Measurements from ENCODE around the gene SH3PXD2A.
"Not testable (repeated sequence)": the region's sequence is repeated elsewhere in the genome, so short reads cannot be mapped to it uniquely, and the experiment has no call there.

Gene SH3PXD2A

GRCh38 chr10:103764296-103765088 lies 90.9 kb downstream of the SH3PXD2A start:
- DNase-seq, result no peak

DNA sequence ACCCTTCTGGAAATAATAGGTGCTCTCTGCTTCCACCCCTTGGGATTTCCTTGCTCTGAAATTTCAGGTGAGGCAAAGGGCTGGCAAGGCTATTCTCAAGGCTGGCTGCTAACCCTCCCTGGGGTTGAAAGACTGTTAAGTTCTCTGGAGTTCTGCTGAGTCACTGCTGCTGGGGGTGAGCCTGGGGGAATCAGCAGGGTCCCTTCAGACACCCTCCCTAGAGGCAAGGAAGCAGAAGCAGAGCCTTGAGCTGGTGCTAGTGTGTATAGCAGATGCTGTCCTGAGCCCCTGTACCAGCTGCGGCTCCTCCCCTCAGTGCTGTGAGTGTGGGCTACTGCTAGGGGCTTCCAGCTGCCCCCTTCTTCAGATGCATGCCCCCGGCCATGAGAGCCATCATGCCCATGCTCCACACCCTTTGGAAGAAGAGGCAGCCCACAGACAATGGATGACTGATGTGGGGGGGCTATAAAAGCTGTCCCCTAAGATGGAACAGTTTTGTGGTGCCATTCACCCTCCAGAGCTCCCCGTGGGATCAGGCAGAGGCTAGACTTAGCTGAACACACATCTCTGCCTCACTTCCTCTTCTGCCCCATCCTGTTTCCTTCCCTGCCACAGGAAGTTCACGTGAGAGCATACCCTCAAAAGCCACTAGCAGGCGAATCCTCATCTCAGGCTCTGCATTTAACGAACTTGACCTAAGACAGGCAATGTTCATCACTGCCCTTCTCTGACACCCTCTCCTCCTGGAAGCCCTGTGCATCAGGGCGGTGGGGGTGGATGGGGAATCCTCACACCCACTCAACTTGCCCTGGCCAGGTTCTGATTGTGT lies 91.8 kb downstream of the SH3PXD2A start:
- peak; percentile 73 to 92 (median 87) for DNase-seq

DNA sequence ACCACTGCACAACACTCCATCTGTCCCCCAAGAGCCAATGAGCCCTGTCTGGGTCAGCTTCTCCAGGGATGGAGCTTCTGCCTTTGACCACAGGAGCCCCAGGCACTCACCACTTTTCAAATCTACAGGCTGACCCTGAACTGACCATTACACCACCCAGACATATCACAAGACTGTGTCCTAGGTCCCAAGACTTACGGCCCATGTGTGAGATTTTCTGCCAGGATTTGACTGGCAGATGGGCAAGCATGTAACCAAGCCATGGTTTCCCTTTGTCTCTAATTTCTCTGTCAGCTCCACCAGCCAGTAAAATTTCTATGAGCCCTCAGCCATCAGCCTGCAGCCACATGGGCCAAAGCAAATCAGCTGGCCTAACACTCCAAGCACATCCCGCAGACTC lies 92.5 kb downstream of the SH3PXD2A start:
- DNase-seq, result peak in 3 of 4 experiments; percentile 44 to 57 (median 51)

- DNase-seq, result no peak
Observed at GRCh38 chr10:103762162-103762561, 93.2 kb downstream of the SH3PXD2A start.

GRCh38 chr10:103761075-103761920 lies 94.1 kb downstream of the SH3PXD2A start:
- DNase-seq, result peak in 2 of 4 experiments; percentile 57 to 63

- DNase-seq, result not testable (repeated sequence)
Observed at GRCh38 chr10:103760233-103760632, 95.1 kb downstream of the SH3PXD2A start.

DNA sequence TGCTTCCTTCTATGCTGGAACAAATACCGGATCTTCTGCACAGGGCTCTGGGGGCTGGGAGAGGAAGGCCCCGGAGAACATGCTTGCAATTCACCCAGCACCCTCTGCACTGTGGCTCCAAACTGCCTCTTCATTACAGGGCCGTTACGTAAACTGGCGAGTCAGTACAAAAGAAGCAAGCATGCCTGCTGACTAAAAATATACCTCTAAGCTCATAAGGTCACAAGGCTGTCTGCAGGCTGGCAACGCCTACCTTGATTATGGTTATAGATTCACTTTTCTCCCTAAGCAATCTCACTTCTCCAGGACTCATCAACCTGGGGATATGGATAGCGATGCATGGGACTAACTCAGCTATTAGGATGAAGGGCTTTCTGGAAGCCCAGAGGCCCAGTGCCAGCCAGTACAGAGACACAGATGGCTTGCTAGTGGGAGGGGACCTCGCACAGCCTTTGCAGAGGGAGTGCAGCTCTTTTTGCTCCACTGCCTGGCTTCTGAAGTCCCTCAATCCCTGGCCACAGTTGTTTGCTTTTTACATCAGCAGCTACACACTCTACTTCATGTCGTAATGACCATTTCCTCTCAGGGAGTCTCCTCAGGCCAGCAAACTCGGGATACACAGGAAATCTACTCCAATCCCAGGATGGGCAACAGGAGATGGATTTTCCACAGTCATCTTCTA lies 96.1 kb downstream of the SH3PXD2A start:
- DNase-seq, result peak; percentile 87 to 94 (median 92)

GRCh38 chr10:103758294-103758681 lies 97.1 kb downstream of the SH3PXD2A start:
- DNase-seq, result peak in 1 of 4 experiments; percentile 18

DNA sequence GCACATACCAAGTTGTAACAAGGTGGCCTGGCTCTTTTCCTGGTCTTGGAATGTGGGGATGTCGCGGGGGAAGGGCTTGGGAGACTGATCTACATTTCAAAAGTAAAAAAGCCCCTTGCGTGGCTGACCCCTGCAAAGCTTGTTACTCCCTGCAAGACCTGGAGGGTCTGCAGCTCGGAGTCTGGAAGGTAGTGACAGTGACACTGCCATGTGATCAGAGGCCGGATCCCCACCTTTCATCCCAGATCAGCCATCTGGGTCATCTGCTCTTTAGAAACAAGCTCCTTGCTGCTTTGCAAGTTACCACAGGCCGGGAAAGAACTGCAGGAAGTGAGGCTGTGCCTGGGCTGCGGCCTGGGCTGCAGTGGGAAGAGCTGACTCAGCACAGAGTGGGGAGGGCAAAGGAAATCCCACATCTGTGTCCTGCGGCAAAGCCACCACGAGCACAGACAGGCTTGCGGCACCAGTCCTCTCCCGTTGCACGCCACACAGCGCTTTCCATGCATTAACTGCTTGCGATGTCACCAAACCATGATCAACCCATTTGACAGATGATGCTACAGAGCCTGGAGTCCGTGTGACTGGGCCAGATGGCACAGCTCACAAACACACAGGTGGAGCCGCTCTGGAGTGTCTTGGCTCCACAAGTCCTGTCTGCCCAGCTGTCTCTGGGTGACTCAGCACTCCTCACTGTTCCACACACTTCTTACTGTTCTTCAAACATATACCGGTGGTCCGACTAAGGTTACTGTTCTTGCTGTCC lies 97.7 kb downstream of the SH3PXD2A start:
- peak; percentile 90 to 96 (median 95) for DNase-seq

DNA sequence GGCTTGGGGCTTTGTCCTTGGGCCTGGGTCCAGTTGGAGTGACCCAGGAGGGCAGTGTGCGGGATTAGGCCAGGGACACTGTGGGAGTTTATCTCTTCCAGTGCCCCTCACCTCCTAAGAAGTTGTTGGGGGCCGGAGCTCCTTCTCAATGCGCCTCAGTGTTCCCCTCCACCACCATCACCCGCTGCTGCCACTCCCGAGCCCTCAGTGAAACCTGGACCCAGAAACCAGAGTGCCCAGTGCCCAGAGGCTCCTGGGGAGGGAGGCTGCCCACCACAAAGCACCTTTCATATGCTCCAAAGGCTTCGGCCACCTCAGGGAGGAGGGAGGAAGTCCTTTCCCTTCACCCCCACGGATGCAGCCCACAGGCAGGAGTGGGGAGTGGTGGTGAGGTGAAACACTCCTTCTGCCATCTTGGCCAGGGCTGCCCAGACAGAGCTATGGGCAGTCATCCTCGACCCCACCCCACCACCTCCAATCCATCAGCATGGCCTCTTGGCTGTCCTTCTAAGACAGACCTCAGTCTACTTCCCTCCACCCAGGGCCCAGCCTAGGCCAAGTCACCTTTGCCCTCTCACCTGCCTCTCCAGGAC lies 99.0 kb downstream of the SH3PXD2A start:
- DNase-seq, result no peak

- DNase-seq, result peak; percentile 54 to 79 (median 74)
Observed at GRCh38 chr10:103752680-103753248, 102.6 kb downstream of the SH3PXD2A start.

DNA sequence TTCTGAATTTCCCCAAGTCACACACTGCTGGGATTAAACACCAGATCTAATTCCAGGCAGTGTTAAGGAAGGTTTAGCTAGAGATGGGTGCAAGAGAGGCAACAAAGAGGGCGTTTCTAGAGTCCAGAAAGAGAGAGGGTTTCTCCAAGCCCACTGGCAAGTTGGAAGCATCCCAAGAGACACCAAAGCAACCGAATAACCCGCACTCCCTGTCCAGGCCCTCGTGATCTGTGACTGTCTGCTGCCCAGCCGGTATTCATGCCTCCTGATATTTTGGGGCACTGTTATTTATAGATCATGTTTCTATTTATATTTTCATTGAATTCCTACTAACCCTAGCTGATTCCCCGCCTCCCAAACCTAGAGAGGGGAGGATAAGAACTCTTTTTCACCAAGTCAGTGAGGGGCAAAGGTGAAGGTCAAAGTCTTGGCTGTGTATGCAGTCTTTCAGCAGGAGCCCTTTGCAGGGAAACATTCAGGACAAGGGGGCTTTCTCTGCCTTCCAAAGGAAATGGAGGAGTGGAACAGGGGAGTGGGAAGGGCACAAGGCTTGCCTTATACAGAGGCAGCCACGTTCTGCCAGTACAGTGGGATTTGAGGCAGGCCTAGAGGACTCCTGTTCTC lies 103.6 kb downstream of the SH3PXD2A start:
- DNase-seq, result no peak

DNA sequence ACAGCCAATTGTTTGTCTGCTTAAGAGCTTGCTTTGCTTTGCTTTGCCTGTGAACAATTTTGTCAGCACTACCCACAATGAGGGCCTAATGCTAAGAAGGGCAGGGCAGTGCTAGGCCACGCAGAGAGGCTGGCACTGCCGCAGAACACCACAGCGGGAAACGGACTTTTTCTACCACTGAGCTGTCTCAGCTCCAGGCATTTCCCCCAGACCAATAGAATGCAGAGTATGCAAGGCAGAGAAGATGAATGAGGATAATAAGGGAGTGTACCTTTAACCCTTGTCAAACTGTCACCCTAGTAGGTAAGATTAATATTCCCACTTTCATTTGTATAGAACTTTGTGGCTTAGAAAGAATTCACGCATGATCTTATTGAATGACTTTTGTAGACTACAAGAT lies 104.5 kb downstream of the SH3PXD2A start:
- DNase-seq, result no peak

DNA sequence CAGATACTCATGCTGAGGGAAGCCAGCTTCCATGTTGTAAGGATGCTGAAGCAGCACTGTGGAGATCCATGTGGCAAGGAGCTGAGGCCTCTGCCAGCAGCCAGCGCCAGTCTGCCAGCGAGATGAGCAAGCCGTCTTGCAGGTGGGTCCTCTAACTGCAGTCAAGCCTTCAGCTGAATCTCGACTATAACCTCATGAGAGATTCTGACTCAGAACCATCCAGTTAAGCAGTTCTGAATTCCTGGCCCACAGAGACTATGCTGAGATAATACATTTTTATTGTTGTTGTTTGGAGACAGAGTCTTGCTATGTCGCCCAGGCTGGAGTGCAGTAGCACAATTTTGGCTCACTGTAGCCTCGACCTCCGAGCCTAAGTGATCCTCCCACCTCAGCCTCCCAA lies 105.6 kb downstream of the SH3PXD2A start:
- DNase-seq, result no peak

DNA sequence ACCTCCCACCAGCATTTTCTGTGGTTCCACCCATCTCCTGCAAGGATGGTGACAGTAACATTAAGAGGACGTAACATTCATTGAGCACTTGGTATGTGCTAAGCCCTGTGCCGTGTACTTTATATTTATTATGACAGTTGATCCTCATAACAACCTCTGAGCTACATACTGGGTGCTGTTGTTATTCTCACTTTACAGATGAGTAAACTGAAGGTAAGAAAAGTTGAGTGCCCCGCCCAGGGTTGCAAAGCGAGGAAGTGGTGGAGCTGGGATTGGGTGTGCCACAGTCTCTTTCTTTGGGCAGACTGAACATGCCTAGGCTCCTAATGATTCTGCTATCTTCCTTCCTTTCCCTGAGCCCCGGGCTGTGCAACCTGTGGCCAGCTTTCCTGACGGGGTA lies 107.4 kb downstream of the SH3PXD2A start:
- DNase-seq, result no peak

GRCh38 chr10:103747193-103747865 lies 108.0 kb downstream of the SH3PXD2A start:
- DNase-seq, result no peak

- DNase-seq, result no peak
Observed at GRCh38 chr10:103746598-103746997, 108.8 kb downstream of the SH3PXD2A start.

GRCh38 chr10:103745341-103746247 lies 109.8 kb downstream of the SH3PXD2A start:
- DNase-seq, result peak in 2 of 4 experiments; percentile 19 to 49
